NCI-H1436 (cell line): ENCODE measurements around the gene CHD6.

Source experiments
- DNase-seq: peaks from one replicate; lab custom pipeline; 2025; lab: John Stamatoyannopoulos, UW

Gene CHD6

GRCh38 chr20:41426086-41426830 is 191.9 kb downstream of the CHD6 start:
- DNase-seq: no peak

- no peak for DNase-seq
These were observed 192.8 kb downstream of the CHD6 start for GRCh38 chr20:41425180-41425884.

GRCh38 chr20:41424546-41424945 is 193.6 kb downstream of the CHD6 start:
- no peak for DNase-seq

GRCh38 chr20:41424011-41424410 is 194.2 kb downstream of the CHD6 start:
- no peak for DNase-seq

GRCh38 chr20:41422953-41423352 is 195.2 kb downstream of the CHD6 start:
- no peak for DNase-seq

GRCh38 chr20:41418739-41419293 is 199.4 kb downstream of the CHD6 start:
- no peak for DNase-seq

DNA sequence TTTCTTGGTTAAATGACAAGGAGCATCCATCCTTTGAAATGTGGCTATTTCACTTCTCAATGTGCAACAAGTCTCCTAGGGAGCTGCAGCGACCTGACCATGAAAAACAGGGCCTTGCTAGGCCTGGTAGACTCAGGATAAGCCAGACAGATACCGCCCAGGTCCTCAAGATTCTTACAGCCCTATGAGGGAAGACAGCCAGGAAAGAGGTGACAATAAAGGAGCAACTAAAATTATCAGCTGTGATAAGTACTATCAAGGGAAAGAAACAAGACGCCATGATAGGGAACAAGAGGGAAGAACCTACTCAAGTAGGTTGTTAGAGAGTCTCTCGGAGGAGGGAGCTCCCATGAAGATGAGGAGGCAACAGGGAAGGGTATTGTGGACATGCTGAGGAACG is 200.1 kb downstream of the CHD6 start:
- DNase-seq: no peak

GRCh38 chr20:41415191-41415590 is 203.0 kb downstream of the CHD6 start:
- DNase-seq: no peak

DNA sequence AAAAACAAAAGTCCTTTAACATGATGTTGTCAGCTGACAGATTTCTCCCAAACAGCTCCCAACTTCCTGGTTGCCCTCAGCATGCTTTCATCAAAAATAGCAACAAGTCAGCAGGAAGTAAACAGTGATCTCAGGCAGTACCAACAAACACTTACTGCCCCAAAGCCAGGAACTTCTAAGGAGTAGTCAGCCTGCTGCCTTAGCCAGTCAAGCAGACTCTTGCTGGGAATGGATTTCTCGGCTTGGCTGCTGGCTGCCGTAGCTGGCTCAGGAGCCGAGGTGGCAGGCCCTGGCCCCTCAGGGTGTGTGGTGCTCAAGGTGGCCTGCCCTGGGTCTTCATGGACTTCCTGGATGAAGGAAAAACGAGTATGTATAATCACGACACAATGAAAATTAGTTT is 205.0 kb downstream of the CHD6 start:
- DNase-seq: no peak

- DNase-seq: no peak
These were observed 205.7 kb downstream of the CHD6 start for GRCh38 chr20:41412324-41413120.

DNA sequence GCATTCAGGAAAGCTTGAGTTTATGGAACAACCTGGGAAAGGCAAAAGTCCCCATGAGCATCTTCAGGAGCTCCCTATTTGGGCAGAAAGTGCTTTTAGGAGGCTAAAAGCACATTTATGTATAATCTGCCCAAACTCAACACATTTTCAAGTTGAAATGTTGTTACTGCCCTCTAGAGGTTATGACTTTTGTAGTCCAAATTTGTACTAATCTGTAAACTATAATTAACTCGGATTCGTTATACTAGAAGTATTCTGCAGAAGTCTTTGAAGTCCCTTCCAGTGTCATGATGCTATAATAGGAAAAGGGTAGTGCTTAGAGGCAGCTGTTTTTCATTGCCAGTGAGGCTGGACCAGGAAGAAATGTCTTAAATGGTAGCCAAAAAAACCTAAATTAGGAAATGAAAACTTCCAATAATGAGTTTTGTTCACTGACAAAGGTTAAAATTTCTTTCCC is 206.8 kb downstream of the CHD6 start:
- no peak for DNase-seq

DNA sequence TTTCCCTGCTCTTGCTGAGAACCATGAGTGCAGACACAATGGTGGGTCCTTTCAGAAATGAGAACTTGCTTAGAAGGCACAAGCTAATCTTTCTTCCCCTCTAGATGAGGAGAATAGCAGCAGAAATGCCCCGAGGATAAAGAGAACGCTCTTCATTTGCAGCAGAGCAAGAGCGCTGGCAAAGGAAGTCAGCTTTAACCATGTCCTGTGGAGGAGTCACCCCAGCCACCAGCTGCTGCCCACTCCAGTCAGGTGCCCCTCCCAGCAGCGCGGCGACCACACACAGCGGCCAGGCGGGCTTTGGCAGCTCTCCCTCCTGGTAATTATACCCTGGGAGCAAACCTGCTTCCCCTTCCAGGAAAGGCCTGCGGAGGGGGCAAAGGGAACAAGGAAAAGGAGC is 209.2 kb downstream of the CHD6 start:
- no peak for DNase-seq

- no peak for DNase-seq
These were observed 209.9 kb downstream of the CHD6 start for GRCh38 chr20:41408156-41408794.

- DNase-seq: no peak
These were observed 210.6 kb downstream of the CHD6 start for GRCh38 chr20:41407607-41408006.

DNA sequence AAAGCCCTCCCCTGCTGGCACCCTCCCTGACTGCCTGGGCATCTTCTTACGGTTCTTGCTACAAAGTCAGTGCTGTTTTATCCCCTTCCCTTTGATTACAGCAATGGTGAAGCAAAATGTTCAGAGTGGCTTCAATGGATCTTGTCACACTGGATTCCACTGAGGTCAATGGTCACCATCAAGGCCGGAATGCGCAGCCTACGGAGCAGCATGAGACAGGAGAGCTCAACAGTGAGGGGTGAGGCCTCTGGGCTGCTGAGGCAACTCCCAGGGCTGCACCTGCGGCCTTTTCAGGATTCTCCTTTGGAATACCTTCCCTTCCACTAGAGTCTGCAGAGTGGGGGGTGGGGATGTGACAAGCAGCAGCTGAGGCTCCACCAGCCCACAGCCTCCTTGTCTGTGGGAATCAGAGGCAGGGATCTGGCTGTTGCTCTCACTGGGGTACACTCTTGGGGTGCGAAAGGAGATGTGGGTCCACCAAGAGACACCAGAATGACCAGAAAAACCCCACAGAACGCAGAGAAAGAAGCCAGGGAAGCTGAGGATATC is 211.2 kb downstream of the CHD6 start:
- DNase-seq: no peak

DNA sequence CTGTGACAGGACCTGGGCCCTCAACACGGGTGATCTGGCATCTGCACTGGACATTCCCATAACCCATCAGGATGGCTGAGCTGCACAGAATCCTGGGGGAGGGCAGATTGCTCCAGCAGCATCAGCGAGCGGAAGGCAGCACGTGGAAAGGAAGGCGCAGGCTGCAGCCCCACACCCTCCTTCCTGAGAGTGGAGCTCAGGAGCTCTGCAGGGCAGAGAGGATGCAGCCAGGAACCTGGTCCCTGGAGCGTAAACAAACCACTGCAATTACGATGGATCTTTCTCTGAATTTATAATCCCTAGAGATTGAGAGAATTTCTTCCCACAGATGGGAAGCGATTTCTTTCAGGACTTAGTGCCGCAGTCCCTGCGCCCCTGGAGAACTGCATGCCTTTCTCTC is 211.8 kb downstream of the CHD6 start:
- no peak for DNase-seq

DNA sequence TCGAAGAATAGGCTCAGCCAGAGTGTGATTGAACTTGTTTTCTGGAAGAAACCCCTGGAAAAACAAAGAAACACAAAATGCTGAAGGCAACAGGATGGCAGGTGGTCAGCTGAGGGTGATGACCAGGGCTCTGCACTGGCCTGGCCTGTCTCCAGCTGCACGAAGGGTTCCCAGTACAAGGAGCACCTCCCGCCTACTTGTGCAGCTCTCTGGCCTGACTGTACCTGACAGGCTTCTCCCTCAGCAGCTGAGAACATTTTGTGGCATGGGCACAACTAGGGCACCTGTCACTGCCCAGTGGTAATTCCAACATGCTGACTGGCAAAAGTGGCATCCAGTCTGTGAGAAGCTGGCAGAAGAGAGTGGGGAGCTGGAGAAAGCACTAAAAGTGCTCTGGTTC is 212.7 kb downstream of the CHD6 start:
- DNase-seq: no peak

DNA sequence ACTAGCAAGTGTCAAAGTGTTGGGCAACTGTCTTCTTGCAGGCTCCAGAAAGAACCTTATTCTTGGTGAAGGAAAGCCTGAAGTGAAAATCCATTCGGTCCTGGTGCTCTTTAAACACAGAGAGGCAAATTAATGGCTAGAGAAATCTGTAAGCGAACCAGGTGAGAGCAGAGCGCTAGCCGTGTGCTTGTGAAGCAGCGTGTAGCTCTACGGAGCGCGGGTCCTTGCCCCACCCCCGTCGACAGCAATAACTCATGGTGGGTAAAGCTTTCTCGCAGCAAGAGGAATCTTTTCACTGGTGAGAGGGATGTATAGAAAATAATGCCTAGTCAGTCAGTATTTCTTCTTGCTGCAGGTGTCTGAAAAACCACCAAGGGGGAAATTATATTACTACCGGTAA is 214.6 kb downstream of the CHD6 start:
- DNase-seq: no peak

DNA sequence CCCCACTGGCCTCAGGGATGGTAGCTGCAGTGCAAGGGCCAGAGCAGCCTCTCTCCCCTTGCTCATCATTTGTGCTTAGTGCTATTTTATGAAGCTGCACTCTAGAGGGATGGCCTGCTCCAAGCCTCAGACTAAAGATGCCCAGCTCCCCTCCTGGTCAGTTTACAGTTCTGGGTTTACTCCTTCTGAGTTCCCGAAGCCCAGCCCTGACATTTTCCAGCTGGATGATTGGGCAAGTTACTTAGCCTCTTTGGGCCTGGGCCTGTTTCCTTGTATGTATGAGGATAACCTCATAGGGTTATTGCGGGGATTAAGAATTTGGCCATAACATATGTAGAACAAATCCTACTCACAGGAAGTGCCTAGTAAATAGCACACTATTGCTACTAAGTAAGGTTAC is 219.8 kb downstream of the CHD6 start:
- no peak for DNase-seq

DNA sequence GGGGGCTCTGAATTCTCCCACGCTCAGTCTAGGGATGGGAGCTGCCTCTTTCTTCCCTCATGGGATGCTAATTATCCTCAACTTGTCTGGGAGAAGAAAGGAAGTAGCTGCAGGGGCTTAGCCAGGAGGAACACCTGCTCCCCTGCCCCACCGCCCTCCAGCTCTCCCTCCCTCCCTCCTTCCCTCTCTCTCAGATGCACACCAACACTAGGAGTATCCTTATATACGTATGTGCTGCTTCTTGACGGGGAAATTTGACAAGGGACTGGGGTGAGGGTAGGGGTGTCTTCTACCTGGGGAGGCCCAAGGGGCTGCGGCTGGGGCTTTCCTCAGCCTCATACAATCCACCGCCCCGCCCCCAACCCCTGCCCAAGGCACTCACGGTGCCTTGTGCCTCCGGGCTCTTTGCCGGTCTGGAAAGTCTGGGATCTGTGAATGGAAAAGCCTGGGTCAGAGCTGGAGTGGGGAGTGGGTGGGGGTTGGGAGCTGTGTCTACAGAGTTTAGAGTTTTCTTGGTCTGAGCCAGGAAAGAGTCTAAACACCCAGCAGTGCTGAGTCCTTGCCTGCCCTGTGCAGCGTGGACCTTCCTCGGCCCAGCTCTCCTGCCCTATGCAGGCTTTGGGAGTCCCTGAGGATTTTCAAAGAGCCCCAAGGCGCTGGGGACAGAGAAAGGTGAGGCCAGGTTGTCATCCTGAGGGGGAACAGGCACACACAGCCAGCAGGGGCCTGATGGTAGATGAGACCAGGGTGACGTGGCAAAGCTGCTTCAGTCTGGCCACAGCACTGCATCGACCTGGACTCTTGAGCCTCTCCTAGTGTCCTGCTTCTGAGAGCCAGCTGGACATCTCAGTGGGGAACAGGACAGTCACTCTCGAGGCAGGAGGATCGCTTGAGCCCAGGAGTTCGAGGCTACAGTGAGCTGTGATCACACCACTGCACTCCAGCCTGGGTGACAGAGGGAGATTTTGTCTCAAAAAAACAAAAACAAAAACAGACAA is 222.2 kb downstream of the CHD6 start:
- DNase-seq: no peak
